T-helper 2 cell treated with Interferon-gamma antibody and Interleukin-4, amounts not matched to agents 5 μg/mL and 100 μg/mL, for 36 hours (primary cell): Measurements from ENCODE around the gene CAMK2B.

Experiments
- DNase-seq: peaks from one replicate; pipeline ENCODE4 v3.0.0; 2021; ENCODE audit warnings: low spot score
- H3K27ac Mint-ChIP-seq: one replicate; pipeline ENCODE4 v1.8.0; 2021; ENCODE audit warnings: mild to moderate bottlenecking, mixed read lengths
- H3K27me3 Mint-ChIP-seq: one replicate; pipeline ENCODE4 v1.8.0; 2021; ENCODE audit warnings: low read depth, mixed read lengths
- H3K36me3 Mint-ChIP-seq: one replicate; pipeline ENCODE4 v1.8.0; 2021; ENCODE audit warnings: low read depth, mixed read lengths
- H3K4me1 Mint-ChIP-seq: one replicate; pipeline ENCODE4 v1.8.0; 2021; ENCODE audit warnings: low read depth, mixed read lengths
- H3K4me3 Mint-ChIP-seq: one replicate; pipeline ENCODE4 v1.8.0; 2022; ENCODE audit warnings: mild to moderate bottlenecking, moderate library complexity, mixed read lengths
- H3K9me3 Mint-ChIP-seq: one replicate; pipeline ENCODE4 v1.8.0; 2021; ENCODE audit warnings: mixed read lengths

The CAMK2B gene

DNA sequence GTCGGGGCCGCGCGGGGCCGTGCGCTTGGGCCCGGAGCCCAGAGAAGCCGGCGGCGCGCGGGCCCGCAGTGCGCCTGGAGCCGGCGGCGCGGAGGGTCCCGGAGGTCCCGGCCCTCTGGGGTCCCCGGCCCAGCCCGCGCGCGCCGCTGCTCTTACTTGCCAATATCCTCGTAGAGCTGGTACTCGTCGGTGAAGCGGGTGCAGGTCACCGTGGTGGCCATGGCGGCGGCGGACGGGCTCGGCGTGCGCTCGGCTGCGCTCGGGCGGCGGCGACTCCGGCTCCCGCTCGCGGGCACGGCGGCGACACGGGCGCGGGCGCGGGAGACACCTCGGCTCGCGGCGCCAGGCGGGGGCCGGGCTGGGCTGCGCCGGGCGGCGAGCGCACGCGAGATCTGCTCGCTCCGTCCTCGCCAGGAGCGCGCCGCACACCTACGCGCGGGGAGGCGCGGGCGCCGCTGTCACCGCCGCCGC lies at the start of gene CAMK2B:
Gene CAMK2B (minus strand): TSS at position 394 of the 471 bp plus-strand sequence. CDS start 173 bp downstream, at position 221.
- peaks cover 2% of the 10 kb centered on the region for H3K36me3 Mint-ChIP-seq
- no peak for DNase-seq
- peaks cover 43% of the 10 kb centered on the region for H3K27me3 Mint-ChIP-seq
- H3K9me3 Mint-ChIP-seq: no peaks in the 10 kb centered on the region
- H3K4me3 Mint-ChIP-seq: peak within 1 kb of the TSS; percentile 77
- H3K27ac Mint-ChIP-seq: no peak within 1 kb of the TSS
- H3K4me1 Mint-ChIP-seq: peaks cover 3% of the 10 kb centered on the region

DNA sequence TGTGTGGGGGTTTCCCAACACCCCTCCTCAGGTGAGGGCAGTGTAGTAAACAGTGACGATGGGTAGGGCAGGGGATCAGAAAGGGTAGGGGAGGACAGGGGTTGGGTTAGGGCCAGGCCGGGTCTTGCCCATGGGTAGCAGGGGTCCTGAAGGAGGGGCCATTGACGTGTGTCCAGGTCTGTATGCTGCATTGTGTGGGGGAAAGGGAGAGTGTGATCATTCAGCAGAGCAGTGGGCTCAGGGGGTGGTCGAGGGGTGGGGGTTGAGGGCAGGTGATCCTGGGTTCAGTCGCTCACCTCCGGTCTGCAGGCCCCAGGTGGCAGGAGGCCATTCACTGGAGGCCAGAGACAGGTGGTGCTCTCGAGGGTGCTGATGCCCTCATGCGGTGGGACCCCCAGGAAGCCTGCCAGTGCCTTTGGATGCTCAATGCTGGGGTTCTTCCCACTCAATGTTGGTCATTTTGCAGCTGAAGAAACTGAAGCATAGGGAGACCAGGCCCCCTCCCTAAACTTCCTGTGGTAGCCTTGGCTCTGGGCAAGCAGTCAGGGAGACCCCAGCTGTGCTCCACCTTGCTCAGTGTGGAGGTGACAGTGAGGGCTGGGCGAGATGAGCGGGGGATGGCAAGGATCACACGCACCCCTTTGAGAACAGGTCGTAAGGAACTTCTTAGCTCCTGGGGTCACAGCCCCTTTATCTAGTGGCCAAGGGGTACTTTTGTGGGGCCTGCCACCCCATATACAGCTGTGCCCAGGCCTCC lies 48.8 kb upstream of the CAMK2B start:
- no peak for DNase-seq
- no peaks in the 10 kb centered on the region for H3K9me3 Mint-ChIP-seq
- no peak overlapping the region for H3K4me3 Mint-ChIP-seq
- no peaks in the 10 kb centered on the region for H3K36me3 Mint-ChIP-seq
- H3K27me3 Mint-ChIP-seq: peaks cover 30% of the 10 kb centered on the region
- no peak overlapping the region for H3K27ac Mint-ChIP-seq
- peaks cover 5% of the 10 kb centered on the region for H3K4me1 Mint-ChIP-seq

DNA sequence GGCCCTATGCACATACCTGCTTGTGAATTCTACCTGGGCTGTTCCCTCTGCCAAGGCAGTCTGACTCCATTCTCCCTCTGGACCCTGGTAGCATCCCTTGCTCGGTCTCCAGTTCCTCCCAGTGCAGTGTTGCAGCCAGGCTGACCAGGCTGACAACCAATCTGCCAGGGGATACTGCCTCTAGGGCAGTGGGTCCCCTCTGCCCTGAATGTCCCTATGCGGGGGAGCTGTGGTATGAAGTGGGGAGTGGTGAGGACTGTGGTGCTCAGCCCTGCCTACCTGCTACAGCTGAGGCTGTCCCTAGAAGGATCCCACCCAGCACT lies 48.0 kb upstream of the CAMK2B start:
- DNase-seq: no peak
- Mint-ChIP-seq H3K4me1 (peaks cover 5% of the 10 kb centered on the region), H3K9me3 (no peaks in the 10 kb centered on the region), H3K27me3 (peaks cover 35% of the 10 kb centered on the region), H3K4me3 (no peak overlapping the region), H3K36me3 (no peaks in the 10 kb centered on the region), H3K27ac (no peak overlapping the region)

DNA sequence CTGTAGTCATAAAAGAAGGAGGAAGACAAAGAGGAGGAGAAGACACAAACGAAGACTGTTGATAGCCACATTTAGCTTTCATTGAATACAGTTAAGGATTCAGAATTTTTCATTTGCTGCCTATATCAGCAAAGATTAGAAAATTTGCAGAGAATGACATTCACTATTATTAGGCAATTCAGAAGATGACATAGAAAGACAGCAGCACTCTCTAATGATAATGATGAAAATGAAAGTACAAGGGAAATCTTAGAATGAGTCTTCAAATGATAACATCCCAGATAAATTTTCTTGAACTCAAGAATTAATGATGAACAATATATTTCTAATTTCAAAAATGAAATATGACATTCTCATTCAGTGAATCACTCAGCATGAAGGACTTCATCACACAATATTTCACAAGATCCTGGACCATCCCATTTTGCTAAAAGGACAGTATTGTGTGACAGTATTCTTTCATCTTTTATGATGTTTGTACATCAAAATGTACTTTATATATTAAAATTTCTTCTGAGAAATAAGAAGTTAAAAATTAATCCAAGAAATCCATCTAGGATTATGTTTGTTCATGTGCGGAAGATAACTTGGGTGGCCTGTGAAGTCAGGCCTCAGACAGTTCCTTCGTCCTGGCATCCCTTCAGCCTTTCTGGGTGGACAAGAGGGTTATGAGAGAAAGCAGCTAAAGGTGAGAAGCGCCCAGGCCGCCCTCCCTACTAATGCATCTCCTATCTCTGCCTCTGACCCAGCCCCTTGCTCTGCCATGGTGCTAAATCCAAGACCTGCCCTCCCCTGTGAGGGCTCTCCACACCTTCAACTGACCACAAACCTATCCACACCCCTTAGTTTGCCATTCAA lies 47.4 kb upstream of the CAMK2B start:
- no peak overlapping the region for H3K4me3 Mint-ChIP-seq
- H3K27me3 Mint-ChIP-seq: peaks cover 35% of the 10 kb centered on the region
- no peak for DNase-seq
- H3K4me1 Mint-ChIP-seq: peaks cover 5% of the 10 kb centered on the region
- H3K27ac Mint-ChIP-seq: no peak overlapping the region
- H3K36me3 Mint-ChIP-seq: no peaks in the 10 kb centered on the region
- no peaks in the 10 kb centered on the region for H3K9me3 Mint-ChIP-seq

DNA sequence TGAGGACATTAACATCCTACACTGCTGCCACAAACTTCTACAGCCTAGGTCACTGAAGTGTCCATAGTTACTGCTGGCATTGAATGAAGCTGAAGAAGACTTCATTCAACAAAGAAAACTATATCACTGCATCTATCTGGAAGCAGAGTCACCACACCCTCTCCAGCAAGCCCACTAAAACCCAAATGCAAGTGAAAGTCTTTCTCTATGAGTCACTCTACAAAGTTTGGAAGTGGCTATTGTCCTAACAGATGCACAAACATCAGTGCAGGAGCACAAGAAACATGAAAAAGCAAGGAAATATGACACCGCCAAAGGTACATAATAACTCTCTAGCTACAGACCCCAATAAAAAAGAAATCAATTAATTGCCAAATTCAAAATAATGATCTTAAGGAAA lies 43.5 kb upstream of the CAMK2B start:
- Mint-ChIP-seq H3K36me3 (no peaks in the 10 kb centered on the region), H3K4me3 (no peak overlapping the region), H3K27me3 (peaks cover 50% of the 10 kb centered on the region), H3K27ac (no peak overlapping the region), H3K9me3 (no peaks in the 10 kb centered on the region), H3K4me1 (peaks cover 5% of the 10 kb centered on the region)
- DNase-seq: no peak

DNA sequence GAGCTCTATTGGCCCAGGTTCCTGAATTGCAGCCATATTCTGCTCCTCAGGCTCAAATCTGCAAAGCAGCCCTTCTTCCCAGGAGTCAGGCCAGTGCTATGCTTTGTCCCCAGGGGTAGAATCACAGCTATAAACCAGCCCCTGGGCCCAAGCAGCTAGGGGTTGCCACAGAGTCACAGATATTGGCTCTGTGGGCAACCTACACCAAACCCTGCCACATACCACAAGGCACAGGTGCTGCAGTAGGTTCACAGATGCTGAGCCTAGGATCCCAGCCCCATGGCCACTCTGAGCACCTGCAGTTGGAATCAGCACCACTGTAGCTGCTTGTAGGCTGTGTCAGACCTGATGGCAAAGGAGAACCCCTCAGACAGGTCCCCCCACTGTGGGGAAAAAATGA lies 43.1 kb upstream of the CAMK2B start:
- Mint-ChIP-seq H3K4me1 (peaks cover 5% of the 10 kb centered on the region), H3K36me3 (no peaks in the 10 kb centered on the region), H3K27me3 (peaks cover 49% of the 10 kb centered on the region), H3K4me3 (no peak overlapping the region), H3K27ac (no peak overlapping the region), H3K9me3 (no peaks in the 10 kb centered on the region)
- DNase-seq: no peak

DNA sequence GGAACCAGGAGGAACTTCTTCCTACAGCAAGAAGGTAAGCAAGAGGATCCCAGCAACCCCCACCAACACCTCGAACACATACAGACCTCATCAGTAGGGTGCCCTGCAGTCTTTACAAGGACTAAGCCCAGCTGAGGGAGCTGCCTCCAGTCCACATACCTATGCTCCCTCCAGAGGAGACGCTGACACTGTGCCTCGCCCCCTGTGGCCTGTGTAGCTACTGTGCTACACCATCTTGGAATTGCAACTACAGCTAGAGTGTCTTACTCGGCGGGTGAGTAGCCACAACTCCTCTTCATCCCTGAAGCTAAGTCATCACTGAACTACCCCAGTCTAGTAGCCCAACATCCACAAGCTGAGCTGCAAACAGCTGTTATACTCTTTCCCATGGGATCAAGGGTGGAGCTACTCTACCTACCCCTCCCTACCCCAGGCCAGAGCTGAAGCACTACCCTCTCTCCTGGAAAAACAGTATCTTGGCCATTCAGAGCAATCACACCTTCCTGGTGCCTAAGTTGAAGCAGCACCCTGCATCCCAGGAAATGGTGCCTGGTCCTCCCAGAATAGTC lies 42.2 kb upstream of the CAMK2B start:
- Mint-ChIP-seq H3K4me1 (peaks cover 5% of the 10 kb centered on the region), H3K4me3 (no peak overlapping the region), H3K36me3 (no peaks in the 10 kb centered on the region), H3K9me3 (no peaks in the 10 kb centered on the region), H3K27me3 (peaks cover 48% of the 10 kb centered on the region), H3K27ac (no peak overlapping the region)
- DNase-seq: no peak

DNA sequence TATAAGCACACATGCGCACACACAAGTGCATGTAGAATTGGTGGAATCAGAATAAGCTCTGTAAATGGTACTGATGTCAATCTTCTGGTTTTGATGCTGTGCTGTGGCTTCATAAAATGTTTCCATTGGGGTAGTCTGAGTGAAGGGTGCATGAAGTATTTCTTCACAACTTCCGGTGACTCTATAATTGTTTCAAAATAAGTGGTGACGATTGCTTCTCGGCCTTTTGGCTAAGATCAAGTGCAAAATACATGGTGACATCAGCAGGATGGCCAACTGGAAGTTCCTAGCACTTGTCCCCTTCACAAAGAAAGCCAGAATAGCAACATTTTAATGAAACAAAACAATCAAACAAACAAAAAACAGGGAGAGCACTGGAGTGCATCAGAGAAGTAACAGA lies 41.6 kb upstream of the CAMK2B start:
- no peaks in the 10 kb centered on the region for H3K9me3 Mint-ChIP-seq

DNA sequence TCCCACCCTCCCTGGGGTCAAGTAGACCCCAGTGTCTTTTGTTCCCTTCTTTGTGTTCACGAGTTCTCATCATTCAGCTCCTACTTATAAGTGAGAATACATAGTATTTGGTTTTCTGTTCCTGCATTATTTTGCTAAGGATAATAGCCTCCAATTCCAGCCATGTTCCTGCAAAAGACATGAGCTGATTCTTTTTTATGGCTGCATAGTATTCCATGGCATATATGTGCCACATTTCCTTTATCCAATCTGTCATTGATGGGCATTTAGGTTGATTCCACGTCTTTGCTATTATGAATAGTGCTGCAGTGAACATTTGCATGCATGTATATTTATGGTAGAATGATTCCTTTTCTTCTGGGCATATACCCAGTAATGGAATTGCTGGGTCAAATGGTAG lies 28.3 kb upstream of the CAMK2B start:
- Mint-ChIP-seq H3K4me3 (no peak overlapping the region), H3K27ac (no peak overlapping the region), H3K36me3 (no peaks in the 10 kb centered on the region), H3K4me1 (no peaks in the 10 kb centered on the region), H3K9me3 (peaks cover 7% of the 10 kb centered on the region), H3K27me3 (peaks cover 51% of the 10 kb centered on the region)
- DNase-seq: no peak

More for the DNA sequence above, 41.6 kb upstream of the CAMK2B start:
- no peak for DNase-seq
- Mint-ChIP-seq H3K4me1 (peaks cover 3% of the 10 kb centered on the region), H3K4me3 (no peak overlapping the region), H3K27me3 (peaks cover 54% of the 10 kb centered on the region), H3K27ac (no peak overlapping the region), H3K36me3 (no peaks in the 10 kb centered on the region)

DNA sequence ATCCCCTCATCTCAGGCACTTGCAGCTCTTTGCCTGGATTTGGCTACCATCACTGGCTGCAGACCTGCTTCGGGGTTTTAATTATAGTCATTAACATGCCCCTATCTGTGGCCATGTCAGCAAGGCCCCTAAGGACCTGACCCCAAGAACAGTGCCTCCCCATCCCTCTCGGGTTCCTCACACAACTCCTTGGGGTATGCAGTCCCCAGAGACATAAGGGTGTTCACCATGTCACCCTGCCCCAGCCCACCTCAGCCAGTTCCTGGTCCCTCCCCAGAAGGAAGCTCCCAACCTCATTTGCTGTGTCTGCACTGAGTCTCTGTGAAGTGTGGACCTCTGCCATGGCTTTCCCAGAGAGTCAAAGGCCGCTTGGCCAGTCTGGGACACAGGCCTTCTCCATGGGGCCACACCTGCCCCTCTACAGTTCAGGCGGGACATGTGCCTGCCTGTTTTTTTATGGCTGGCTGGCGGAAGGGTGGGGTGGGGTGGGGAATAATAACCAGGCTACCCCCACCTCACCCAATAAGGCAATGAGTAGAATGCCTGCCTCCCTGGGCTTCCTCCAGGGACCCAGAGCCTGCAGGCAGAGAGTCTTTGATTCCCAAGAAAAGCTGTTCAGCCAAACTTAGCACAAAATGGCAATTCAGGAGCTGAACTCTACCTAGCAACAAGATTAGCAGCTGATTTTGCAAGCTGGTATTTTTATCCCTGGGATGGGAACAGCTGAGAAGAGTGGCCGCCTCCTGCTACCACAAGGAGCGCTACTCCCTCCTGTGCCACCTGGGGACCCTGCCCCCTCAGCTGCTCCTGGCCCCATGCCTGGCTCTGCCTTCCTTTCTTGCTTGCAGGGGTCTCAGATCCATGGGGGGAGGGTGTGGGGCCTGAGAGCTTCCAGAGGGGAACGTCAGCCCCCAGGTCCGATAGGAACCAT lies 23.7 kb upstream of the CAMK2B start:
- Mint-ChIP-seq H3K4me3 (no peak overlapping the region), H3K27me3 (peaks cover 41% of the 10 kb centered on the region), H3K27ac (no peak overlapping the region), H3K36me3 (no peaks in the 10 kb centered on the region), H3K4me1 (no peaks in the 10 kb centered on the region), H3K9me3 (no peaks in the 10 kb centered on the region)
- DNase-seq: no peak

DNA sequence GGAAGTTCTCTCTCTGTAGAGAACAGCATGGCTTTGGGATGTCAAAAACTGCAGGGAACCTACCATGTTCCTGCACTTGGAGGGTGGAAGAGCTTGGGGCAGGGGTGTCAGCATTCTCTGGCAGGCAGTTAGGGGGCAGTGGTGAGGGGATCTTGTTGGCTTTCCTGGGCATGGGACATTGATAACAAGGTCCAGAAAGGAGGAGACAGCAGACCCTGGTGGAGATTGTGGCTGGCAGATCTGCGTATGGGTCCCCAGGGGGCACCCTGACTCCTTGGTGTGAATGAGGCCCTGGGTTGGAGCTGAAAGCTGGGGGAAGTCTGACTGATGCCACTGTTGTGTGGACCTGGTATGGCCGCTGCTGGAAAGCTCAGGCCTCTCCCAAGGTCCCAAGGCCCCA lies 22.9 kb upstream of the CAMK2B start:
- Mint-ChIP-seq H3K4me1 (no peaks in the 10 kb centered on the region), H3K27me3 (peaks cover 44% of the 10 kb centered on the region), H3K4me3 (no peak overlapping the region), H3K9me3 (no peaks in the 10 kb centered on the region), H3K27ac (no peak overlapping the region), H3K36me3 (no peaks in the 10 kb centered on the region)
- no peak for DNase-seq

DNA sequence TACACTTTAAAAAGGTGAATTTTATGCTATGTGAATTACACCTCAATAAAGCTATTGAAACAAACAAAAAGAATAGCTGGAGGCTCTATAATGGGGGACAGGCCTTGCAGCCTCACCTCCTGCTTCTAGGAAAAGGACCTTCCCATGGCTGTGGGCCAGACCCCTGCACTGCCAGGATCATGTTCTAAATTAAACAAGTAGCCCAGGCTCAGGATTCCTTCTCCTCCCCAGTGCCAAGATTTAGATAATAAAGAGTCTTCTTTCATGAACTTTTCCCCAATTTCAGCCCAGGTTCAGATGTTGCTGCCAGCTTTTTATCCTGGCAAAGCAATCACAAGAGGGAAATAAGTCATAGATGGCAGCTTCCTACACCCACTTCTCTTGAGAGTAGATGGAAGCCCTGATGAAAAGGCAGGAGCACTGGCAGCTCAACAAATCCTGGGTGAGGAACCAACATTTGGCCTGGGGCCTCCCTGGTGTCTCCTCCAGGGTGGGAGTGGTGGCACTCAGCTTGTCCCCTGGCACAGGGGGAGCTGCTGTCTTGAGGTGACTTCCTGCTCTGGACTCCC lies 22.2 kb upstream of the CAMK2B start:
- no peak overlapping the region for H3K4me3 Mint-ChIP-seq
- DNase-seq: no peak
- no peaks in the 10 kb centered on the region for H3K9me3 Mint-ChIP-seq
- no peaks in the 10 kb centered on the region for H3K4me1 Mint-ChIP-seq
- H3K36me3 Mint-ChIP-seq: no peaks in the 10 kb centered on the region
- no peak overlapping the region for H3K27ac Mint-ChIP-seq
- peaks cover 44% of the 10 kb centered on the region for H3K27me3 Mint-ChIP-seq

DNA sequence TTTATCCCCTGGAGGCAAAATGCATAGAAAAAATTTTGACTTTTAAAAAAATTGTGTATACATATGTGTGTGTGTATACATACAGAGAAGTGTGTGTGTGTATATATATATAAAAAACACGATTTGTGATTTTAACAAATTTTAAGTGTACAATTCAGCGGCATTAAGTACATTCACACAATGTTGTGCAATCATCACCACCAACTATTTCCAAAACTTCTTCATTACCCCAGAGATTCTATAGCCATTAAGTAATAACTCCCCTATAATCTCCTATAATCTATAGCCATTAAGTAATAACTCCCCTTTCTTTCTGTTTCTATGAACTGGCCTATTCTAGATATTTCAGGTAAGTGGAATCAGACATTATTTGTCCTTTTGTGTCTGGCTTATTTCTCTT lies 20.7 kb upstream of the CAMK2B start:
- Mint-ChIP-seq H3K9me3 (no peaks in the 10 kb centered on the region), H3K4me1 (no peaks in the 10 kb centered on the region), H3K27me3 (peaks cover 34% of the 10 kb centered on the region), H3K36me3 (no peaks in the 10 kb centered on the region), H3K27ac (no peak overlapping the region), H3K4me3 (no peak overlapping the region)
- no peak for DNase-seq
